Endothelial cell of umbilical vein (primary cell): ENCODE results near the gene ACCSL.

Experiments used
- CTCF ChIP-seq, 2 donors: IDR thresholded peaks; 1 replicate in 1 of 2; 2 replicates in 1 of 2; pipeline ENCODE4 v1.5.1; 2011; ENCODE audit warnings: low read length in 2 of 2, mild to moderate bottlenecking in 2 of 2, moderate library complexity in 2 of 2, control low read depth in 1 of 2, inconsistent platforms in 1 of 2, low read depth in 1 of 2; ENCODE audit not compliant: insufficient read depth in 1 of 2; ENCODE audit errors: extremely low read depth in 1 of 2
- EZH2 ChIP-seq: IDR thresholded peaks from 2 replicates; pipeline ENCODE4 v1.6.1; 2012; ENCODE audit warnings: borderline replicate concordance, low read depth, mild to moderate bottlenecking, moderate library complexity, low read length, inconsistent platforms; ENCODE audit not compliant: severe bottlenecking
- JUN ChIP-seq: IDR thresholded peaks from 2 replicates; pipeline ENCODE4 v1.6.1; 2011; ENCODE audit warnings: borderline replicate concordance, low read depth; ENCODE audit not compliant: insufficient read length, insufficient read depth
- POLR2AphosphoS5 ChIP-seq: IDR thresholded peaks from 2 replicates; pipeline ENCODE4 v1.6.1; 2012; ENCODE audit warnings: low read depth, mild to moderate bottlenecking, control low read depth, low read length, moderate library complexity; ENCODE audit not compliant: insufficient read depth

GRCh38 chr11:44004452-44005062 is 43.2 kb upstream of the ACCSL start:
- no peak for TF ChIP-seq CTCF (IDR thresholded peaks at IDR 0.05; ENCODE audit: extremely low read depth in 1 of 2, insufficient read depth in 1 of 2, low read depth in 1 of 2, low read length in 2 of 2)
- TF ChIP-seq POLR2AphosphoS5, result no peak
- no peak for TF ChIP-seq EZH2
- no peak for TF ChIP-seq JUN
